H1 (cell line): ENCODE measurements around the gene CCNYL1. TPM values are rescaled to one million over a fixed set of nuclear protein-coding genes. Genes with fewer than 3 reads are reported as not detected.

Source experiments
- CTCF ChIA-PET: fragments of 300-600 bp; sonication (Branson Sonifier 250); formaldehyde crosslinking; loops from one replicate; lab custom pipeline; 2021; ENCODE audit not compliant: partially characterized antibody; lab: Charles Lee
- POLR2A ChIA-PET: fragments of 300-600 bp; sonication (Branson Sonifier 250); formaldehyde crosslinking; loops from one replicate; lab custom pipeline; 2021; ENCODE audit warnings: inconsistent platforms; ENCODE audit not compliant: partially characterized antibody; lab: Charles Lee
- DNase-seq, 2 experiments: peaks; one replicate each; pipeline versions ENCODE4 v3.0.0 to v3.0.0-alpha.2; 2010 to 2022; ENCODE audit warnings: low spot score in 2 of 2, low read depth in 1 of 2, mixed read lengths in 1 of 2
- FAIRE-seq: peaks from 2 replicates; lab custom pipeline; 2011; peaks lifted over from hg19 to GRCh38; lab: Jason Lieb, UNC
- H2AFZ ChIP-seq: 2 replicates; pipeline ENCODE4 v1.8.1; 2012; ENCODE audit warnings: low read length, inconsistent platforms
- H2AK5ac ChIP-seq: 2 replicates; pipeline ENCODE4 v1.6.1; 2013; ENCODE audit warnings: low read depth, low read length
- H2BK120ac ChIP-seq: replicated peaks from 2 replicates; pipeline ENCODE3; 2013; ENCODE audit warnings: low read depth, low read length, inconsistent platforms
- H2BK12ac ChIP-seq: 2 replicates; pipeline ENCODE4 v1.6.1; 2013; ENCODE audit warnings: low read depth, low read length
- H2BK15ac ChIP-seq: 2 replicates; pipeline ENCODE4 v1.6.1; 2013; ENCODE audit warnings: low read length
- H2BK20ac ChIP-seq: 2 replicates; pipeline ENCODE4 v1.6.1; 2013; ENCODE audit warnings: low read length
- H2BK5ac ChIP-seq: 2 replicates; pipeline ENCODE4 v1.6.1; 2013; ENCODE audit warnings: low read depth, low read length
- H3K14ac ChIP-seq: 2 replicates; pipeline ENCODE4 v1.6.1; 2013; ENCODE audit warnings: inconsistent platforms; ENCODE audit not compliant: insufficient read length
- H3K18ac ChIP-seq: 2 replicates; pipeline ENCODE4 v1.6.1; 2013; ENCODE audit warnings: low read length; ENCODE audit errors: extremely low read depth
- H3K23ac ChIP-seq: 2 replicates; pipeline ENCODE4 v1.6.1; 2013; ENCODE audit warnings: inconsistent platforms; ENCODE audit not compliant: insufficient read length
- H3K23me2 ChIP-seq: 2 replicates; pipeline ENCODE4 v1.6.1; 2013; ENCODE audit warnings: low read depth, low read length
- H3K27ac ChIP-seq: 2 replicates; pipeline ENCODE4 v1.6.1; 2011; ENCODE audit warnings: low read depth, low read length, inconsistent platforms
- H3K27me3 ChIP-seq, 4 experiments: replicated peaks in 1 of 4; 1 replicate in 1 of 4; 2 replicates in 3 of 4; pipeline versions ENCODE4 v1.6.1 to v1.8.1; 2011 to 2013; ENCODE audit warnings: low read length in 3 of 4, mild to moderate bottlenecking in 3 of 4, inconsistent platforms in 2 of 4, mixed read lengths in 2 of 4, moderate library complexity in 1 of 4; ENCODE audit not compliant: control insufficient read depth in 3 of 4, insufficient read depth in 3 of 4; ENCODE audit errors: extremely low read depth in 1 of 4
- H3K36me3 ChIP-seq, 4 experiments: 2 replicates each; pipeline versions ENCODE4 v1.6.1 to v1.8.1; 2011 to 2013; ENCODE audit warnings: mild to moderate bottlenecking in 4 of 4, low read length in 3 of 4, moderate library complexity in 2 of 4, control low read depth in 1 of 4, inconsistent platforms in 1 of 4; ENCODE audit not compliant: insufficient read depth in 4 of 4, control insufficient read depth in 2 of 4
- H3K4ac ChIP-seq: replicated peaks from 2 replicates; pipeline ENCODE3; 2013; ENCODE audit warnings: low read length, low read depth, mixed read lengths, inconsistent platforms; ENCODE audit not compliant: insufficient read length
- H3K4me1 ChIP-seq, 4 experiments: replicated peaks in 1 of 4; 1 replicate in 1 of 4; 2 replicates in 3 of 4; pipeline versions ENCODE4 v1.6.1 to v1.8.1; 2011 to 2013; ENCODE audit warnings: low read length in 3 of 4, inconsistent platforms in 2 of 4, mixed read lengths in 1 of 4; ENCODE audit not compliant: insufficient read depth in 4 of 4, control insufficient read depth in 3 of 4
- H3K4me2 ChIP-seq, 2 experiments: 2 replicates each; pipeline versions ENCODE4 v1.6.1 to v1.8.1; 2011 to 2013; ENCODE audit warnings: low read depth in 2 of 2, low read length in 2 of 2, control low read depth in 1 of 2, inconsistent platforms in 1 of 2, mild to moderate bottlenecking in 1 of 2; ENCODE audit not compliant: insufficient read depth in 1 of 2
- H3K4me3 ChIP-seq, 4 experiments: fragments of 200-600, 300-600 bp in 1 of 4; sonication (generic), shearing (Covaris generic), sonication (Bioruptor Twin) in 1 of 4; 2 replicates each; pipeline versions ENCODE4 v1.5.1 to v1.8.1; 2011 to 2016; ENCODE audit warnings: low read length in 4 of 4, low read depth in 3 of 4, control low read depth in 2 of 4, inconsistent platforms in 2 of 4, mild to moderate bottlenecking in 2 of 4, mixed read lengths in 1 of 4, moderate library complexity in 1 of 4; ENCODE audit not compliant: insufficient read depth in 2 of 4; ENCODE audit errors: extremely low read depth in 1 of 4
- H3K56ac ChIP-seq: replicated peaks from 2 replicates; pipeline ENCODE3; 2013; ENCODE audit warnings: low read depth, mild to moderate bottlenecking, mixed read lengths, low read length, inconsistent platforms; ENCODE audit not compliant: insufficient read length
- H3K79me1 ChIP-seq: 2 replicates; pipeline ENCODE4 v1.6.1; 2013; ENCODE audit warnings: low read depth, low read length, control low read depth
- H3K79me2 ChIP-seq, 2 experiments: 2 replicates each; pipeline versions ENCODE4 v1.6.1 to v1.8.1; 2012 to 2013; ENCODE audit warnings: low read length in 2 of 2, mild to moderate bottlenecking in 2 of 2, inconsistent platforms in 1 of 2; ENCODE audit not compliant: insufficient read depth in 2 of 2, control insufficient read depth in 1 of 2
- H3K9ac ChIP-seq, 4 experiments: replicated peaks in 1 of 4; 1 replicate in 1 of 4; 2 replicates in 3 of 4; pipeline versions ENCODE4 v1.6.1 to v1.8.1; 2011 to 2013; ENCODE audit warnings: low read depth in 3 of 4, low read length in 3 of 4, control low read depth in 2 of 4, mild to moderate bottlenecking in 2 of 4, moderate library complexity in 2 of 4, inconsistent platforms in 1 of 4; ENCODE audit errors: extremely low read depth in 1 of 4
- H3K9me3 ChIP-seq, 2 experiments: 2 replicates each; pipeline versions ENCODE4 v1.6.1 to v1.8.1; 2012 to 2013; ENCODE audit warnings: mild to moderate bottlenecking in 2 of 2, moderate library complexity in 2 of 2, control low read depth in 1 of 2, inconsistent platforms in 1 of 2, low read depth in 1 of 2, low read length in 1 of 2, mixed read lengths in 1 of 2; ENCODE audit not compliant: insufficient read depth in 2 of 2
- H4K20me1 ChIP-seq, 2 experiments: replicated peaks in 1 of 2; 2 replicates each; pipeline versions ENCODE3 to v1.8.1; 2011 to 2013; ENCODE audit warnings: inconsistent platforms in 2 of 2, low read length in 2 of 2, mild to moderate bottlenecking in 1 of 2; ENCODE audit not compliant: insufficient read depth in 2 of 2, control insufficient read depth in 1 of 2
- H4K5ac ChIP-seq: 2 replicates; pipeline ENCODE4 v1.6.1; 2013; ENCODE audit warnings: low read length, low read depth, mixed read lengths, inconsistent platforms; ENCODE audit not compliant: insufficient read length
- H4K8ac ChIP-seq: 2 replicates; pipeline ENCODE4 v1.8.0; 2013; ENCODE audit warnings: mild to moderate bottlenecking, moderate library complexity, low read length, inconsistent platforms; ENCODE audit not compliant: insufficient read depth; ENCODE audit errors: extremely low read depth
- H4K91ac ChIP-seq: replicated peaks from 2 replicates; pipeline ENCODE3; 2013; ENCODE audit warnings: low read length, mixed read lengths, inconsistent platforms; ENCODE audit not compliant: insufficient read length
- BACH1 ChIP-seq: IDR thresholded peaks from 2 replicates; pipeline ENCODE4 v1.6.1; 2012; ENCODE audit warnings: low read length, improper control_type of control experiment
- CHD1 ChIP-seq: IDR thresholded peaks from 2 replicates; pipeline ENCODE4 v1.6.1; 2012; ENCODE audit warnings: low read depth, low read length, improper control_type of control experiment
- CHD2 ChIP-seq: IDR thresholded peaks from 2 replicates; pipeline ENCODE4 v1.6.1; 2012; ENCODE audit warnings: low read length, improper control_type of control experiment
- EGR1 ChIP-seq: IDR thresholded peaks from 2 replicates; pipeline ENCODE4 v1.6.1; 2011; ENCODE audit warnings: low read depth, low read length, borderline replicate concordance
- MAX ChIP-seq: IDR thresholded peaks from 2 replicates; pipeline ENCODE4 v1.6.1; 2012; ENCODE audit warnings: inconsistent platforms
- NRF1 ChIP-seq: IDR thresholded peaks from 2 replicates; pipeline ENCODE4 v1.6.1; 2011; ENCODE audit warnings: mild to moderate bottlenecking, low read depth, low read length, improper control_type of control experiment
- RAD21 ChIP-seq, 2 experiments: IDR thresholded peaks in 1 of 2; conservative IDR thresholded peaks in 1 of 2; 2 replicates each; pipeline ENCODE4 v1.6.1; 2011; ENCODE audit warnings: low read depth in 2 of 2, low read length in 2 of 2, improper control_type of control experiment in 1 of 2, inconsistent platforms in 1 of 2, mild to moderate bottlenecking in 1 of 2, moderate library complexity in 1 of 2
- RFX5 ChIP-seq: IDR thresholded peaks from 2 replicates; pipeline ENCODE4 v1.6.1; 2011; ENCODE audit warnings: low read depth, low read length, improper control_type of control experiment, borderline replicate concordance
- RXRA ChIP-seq: IDR thresholded peaks from 2 replicates; pipeline ENCODE4 v1.6.1; 2011; ENCODE audit warnings: low read depth, mild to moderate bottlenecking, low read length, moderate library complexity; ENCODE audit not compliant: insufficient read depth
- SAP30 ChIP-seq: fragments of 300-600 bp; sonication (generic); IDR thresholded peaks from 2 replicates; pipeline ENCODE4 v1.7.1; 2012; ENCODE audit warnings: low read length, moderate library complexity, mild to moderate bottlenecking, inconsistent platforms; ENCODE audit not compliant: insufficient read depth, insufficient replicate concordance
- WGBS, 2 experiments: shearing (Covaris generic) in 1 of 2; methylation state at CpG; one replicate each; pipeline versions ENCODE4 v1.1.6 to v1.1.7; 2013 to 2015; ENCODE audit warnings: low lambda C conversion rate in 2 of 2, mixed read lengths in 2 of 2, inconsistent platforms in 1 of 2, low coverage in 1 of 2, missing lambda C conversion rate in 1 of 2; ENCODE audit not compliant: insufficient replicate concordance in 2 of 2, insufficient coverage in 1 of 2, insufficient read length in 1 of 2; ENCODE audit errors: extremely low coverage in 1 of 2, missing lambda C conversion rate in 1 of 2; 5-methylcytosine and 5-hydroxymethylcytosine counted together
- polyA plus RNA-seq, 7 experiments: library from polyadenylated mRNA; depleted of rRNA in 3 of 7; stranded (reverse) in 5 of 7; unstranded in 2 of 7; fragments of >200 nt in 5 of 7; fragments of 200-250 nt in 2 of 7; gene quantifications; 1 replicate in 5 of 7; 2 replicates in 1 of 7; 4 replicates in 1 of 7; pipeline versions ENCODE4 v1.2.1 to v1.2.3, GENCODE V29; 2011 to 2013; ENCODE audit warnings: missing spikeins in 2 of 7, mixed read lengths in 2 of 7
- total RNA-seq: library from RNA; stranded (reverse); fragmentation: NEBNext Ultra II Directional; extraction: Animal tissue kit (Norgen Biotek cat#: 25700); gene quantifications from 2 replicates; pipeline ENCODE4 v1.2.1, GENCODE V29; 2021
- TF ChIP-seq, protein P1 (sequence below), 3 experiments: IDR thresholded peaks; 1 replicate in 2 of 3; 2 replicates in 1 of 3; pipeline versions ENCODE4 v1.5.1 to v1.6.1; 2011; ENCODE audit warnings: low read length in 3 of 3, mild to moderate bottlenecking in 3 of 3, inconsistent platforms in 2 of 3, low read depth in 1 of 3, moderate library complexity in 1 of 3; ENCODE audit not compliant: insufficient read depth in 1 of 3; ENCODE audit errors: control extremely low read depth in 1 of 3

Gene CCNYL1
- total and polyA plus RNA-seq, 2 of the 8 experiments (the other 6 are each of a cell fraction or from before 2014, with no cell fraction given) = 13.3 to 35.4 TPM

GRCh38 chr2:207694811-207695281, 16.6 kb upstream of the CCNYL1 start:
- H3K4me3 ChIP-seq = no peak overlapping the region
- WGBS, 2 experiments = 89% methylated on average over 4 of the region's 4 CpGs; no CpG with 5 or more reads in 1 of the 2 experiments
- no peak overlapping the region for H3K4ac ChIP-seq
- no peak overlapping the region for H2BK120ac ChIP-seq
- H2BK12ac ChIP-seq = no peak overlapping the region
- no peak for FAIRE-seq
- H4K91ac ChIP-seq = no peak overlapping the region
- H4K20me1 ChIP-seq = no peaks in the 10 kb centered on the region
- no peaks in the 10 kb centered on the region for H3K79me2 ChIP-seq
- no peak overlapping the region for H3K23ac ChIP-seq
- no peaks in the 10 kb centered on the region for H3K79me1 ChIP-seq
- H3K14ac ChIP-seq = no peak overlapping the region
- H4K8ac ChIP-seq = no peak overlapping the region
- H3K27me3 ChIP-seq = no peaks in the 10 kb centered on the region
- H3K9ac ChIP-seq = no peak overlapping the region; a peak in 1 of 7 replicates
- H2BK5ac ChIP-seq = no peak overlapping the region
- no peak overlapping the region for H3K4me2 ChIP-seq
- H2AK5ac ChIP-seq = no peak overlapping the region
- H2BK15ac ChIP-seq = no peak overlapping the region
- ChIA-PET POLR2A (no interaction called here), CTCF (interaction anchor here (1.4 to 7.7 kb wide), 4 partner anchors 12 to 68 kb away, joined by 3 to 85 read pairs (median 18); partner anchors contain the start of genes CCNYL1 and METTL21A)
- no peaks in the 10 kb centered on the region for H3K4me1 ChIP-seq
- no peaks in the 10 kb centered on the region for H3K23me2 ChIP-seq
- H3K56ac ChIP-seq = no peak overlapping the region
- DNase-seq = no peak
- no peak overlapping the region for H4K5ac ChIP-seq
- no peak overlapping the region for H2AFZ ChIP-seq
- no peaks in the 10 kb centered on the region for H3K9me3 ChIP-seq
- H3K18ac ChIP-seq = no peak overlapping the region
- H3K27ac ChIP-seq = no peak overlapping the region
- H3K36me3 ChIP-seq = no peaks in the 10 kb centered on the region
- H2BK20ac ChIP-seq = no peak overlapping the region
- TF ChIP-seq EGR1 = no peak
- no peak for TF ChIP-seq RFX5
- TF ChIP-seq RXRA = no peak
- no peak for TF ChIP-seq MAX
- TF ChIP-seq RAD21 (IDR thresholded peaks at IDR 0.05 in 1 of 2, conservative IDR thresholded peaks at IDR 0.05 in 1 of 2; ENCODE audit: low read depth in 2 of 2, low read length in 2 of 2) = no peak
- no peak for TF ChIP-seq CHD2
- no peak for TF ChIP-seq BACH1
- TF ChIP-seq CHD1 = no peak
- TF ChIP-seq, protein P1, sequence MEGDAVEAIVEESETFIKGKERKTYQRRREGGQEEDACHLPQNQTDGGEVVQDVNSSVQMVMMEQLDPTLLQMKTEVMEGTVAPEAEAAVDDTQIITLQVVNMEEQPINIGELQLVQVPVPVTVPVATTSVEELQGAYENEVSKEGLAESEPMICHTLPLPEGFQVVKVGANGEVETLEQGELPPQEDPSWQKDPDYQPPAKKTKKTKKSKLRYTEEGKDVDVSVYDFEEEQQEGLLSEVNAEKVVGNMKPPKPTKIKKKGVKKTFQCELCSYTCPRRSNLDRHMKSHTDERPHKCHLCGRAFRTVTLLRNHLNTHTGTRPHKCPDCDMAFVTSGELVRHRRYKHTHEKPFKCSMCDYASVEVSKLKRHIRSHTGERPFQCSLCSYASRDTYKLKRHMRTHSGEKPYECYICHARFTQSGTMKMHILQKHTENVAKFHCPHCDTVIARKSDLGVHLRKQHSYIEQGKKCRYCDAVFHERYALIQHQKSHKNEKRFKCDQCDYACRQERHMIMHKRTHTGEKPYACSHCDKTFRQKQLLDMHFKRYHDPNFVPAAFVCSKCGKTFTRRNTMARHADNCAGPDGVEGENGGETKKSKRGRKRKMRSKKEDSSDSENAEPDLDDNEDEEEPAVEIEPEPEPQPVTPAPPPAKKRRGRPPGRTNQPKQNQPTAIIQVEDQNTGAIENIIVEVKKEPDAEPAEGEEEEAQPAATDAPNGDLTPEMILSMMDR (IDR thresholded peaks at IDR 0.05; ENCODE audit: control extremely low read depth in 1 of 3, insufficient read depth in 1 of 3, low read depth in 1 of 3, low read length in 3 of 3) = no peak
- no peak for TF ChIP-seq NRF1
- no peak for TF ChIP-seq SAP30
